ENCODE results near the gene PLCB4.

PLCB4 gene

GRCh38 chr20:9331707-9332435, 263.0 kb downstream of the PLCB4 start:
- no peak for TF ChIP-seq POLR2A (IDR thresholded peaks at IDR 0.05; ENCODE audit: low read depth, low read length)
- DNase-seq (ENCODE audit: insufficient read length, low spot score), result no peak
- no peak for FAIRE-seq

GRCh38 chr20:9332791-9333479, 264.0 kb downstream of the PLCB4 start:
- no peak for TF ChIP-seq POLR2A (IDR thresholded peaks at IDR 0.05; ENCODE audit: low read depth, low read length)
- no peak for FAIRE-seq
- DNase-seq (ENCODE audit: insufficient read length, low spot score), result no peak

- DNase-seq (ENCODE audit: insufficient read length, low spot score) (no peak), FAIRE-seq (no peak)
- no peak for TF ChIP-seq POLR2A (IDR thresholded peaks at IDR 0.05; ENCODE audit: low read depth, low read length)
Measured at GRCh38 chr20:9334866-9335265, 266.0 kb downstream of the PLCB4 start.

- FAIRE-seq, result no peak
- DNase-seq (ENCODE audit: insufficient read length, low spot score), result no peak
- no peak for TF ChIP-seq POLR2A (IDR thresholded peaks at IDR 0.05; ENCODE audit: low read depth, low read length)
Measured at GRCh38 chr20:9338101-9338500, 269.2 kb downstream of the PLCB4 start.

- DNase-seq (ENCODE audit: insufficient read length, low spot score) (no peak), FAIRE-seq (no peak)
- TF ChIP-seq POLR2A (IDR thresholded peaks at IDR 0.05; ENCODE audit: low read depth, low read length), result no peak
Measured at GRCh38 chr20:9339708-9340107, 270.8 kb downstream of the PLCB4 start.

- no peak for TF ChIP-seq POLR2A (IDR thresholded peaks at IDR 0.05; ENCODE audit: low read depth, low read length)
- no peak for FAIRE-seq
- DNase-seq (ENCODE audit: insufficient read length, low spot score), result no peak
Measured at GRCh38 chr20:9342651-9343050, 273.8 kb downstream of the PLCB4 start.

- TF ChIP-seq POLR2A (IDR thresholded peaks at IDR 0.05; ENCODE audit: low read depth, low read length), result no peak
- DNase-seq (ENCODE audit: insufficient read length, low spot score) (no peak), FAIRE-seq (no peak)
Measured at GRCh38 chr20:9344083-9344920, 275.4 kb downstream of the PLCB4 start.

- DNase-seq (ENCODE audit: insufficient read length, low spot score), result no peak
- FAIRE-seq, result no peak
- TF ChIP-seq POLR2A (IDR thresholded peaks at IDR 0.05; ENCODE audit: low read depth, low read length), result no peak
Measured at GRCh38 chr20:9348316-9348715, 279.4 kb downstream of the PLCB4 start.

- DNase-seq (ENCODE audit: insufficient read length, low spot score) (no peak), FAIRE-seq (no peak)
- no peak for TF ChIP-seq POLR2A (IDR thresholded peaks at IDR 0.05; ENCODE audit: low read depth, low read length)
Measured at GRCh38 chr20:9348747-9349146, 279.9 kb downstream of the PLCB4 start.

- DNase-seq (ENCODE audit: insufficient read length, low spot score) (no peak), FAIRE-seq (no peak)
- no peak for TF ChIP-seq POLR2A (IDR thresholded peaks at IDR 0.05; ENCODE audit: low read depth, low read length)
Measured at GRCh38 chr20:9349249-9349648, 280.4 kb downstream of the PLCB4 start.

GRCh38 chr20:9352739-9353138, 283.9 kb downstream of the PLCB4 start:
- DNase-seq (ENCODE audit: insufficient read length, low spot score) (no peak), FAIRE-seq (no peak)
- no peak for TF ChIP-seq POLR2A (IDR thresholded peaks at IDR 0.05; ENCODE audit: low read depth, low read length)

- TF ChIP-seq POLR2A (IDR thresholded peaks at IDR 0.05; ENCODE audit: low read depth, low read length), result no peak
- no peak for FAIRE-seq
- no peak for DNase-seq (ENCODE audit: insufficient read length, low spot score)
Measured at GRCh38 chr20:9353180-9353915, 284.5 kb downstream of the PLCB4 start.

- no peak for DNase-seq (ENCODE audit: insufficient read length, low spot score)
- no peak for FAIRE-seq
- no peak for TF ChIP-seq POLR2A (IDR thresholded peaks at IDR 0.05; ENCODE audit: low read depth, low read length)
Measured at GRCh38 chr20:9353916-9354276, 285.0 kb downstream of the PLCB4 start.

- FAIRE-seq (no peak), DNase-seq (ENCODE audit: insufficient read length, low spot score) (no peak)
- TF ChIP-seq POLR2A (IDR thresholded peaks at IDR 0.05; ENCODE audit: low read depth, low read length), result no peak
Measured at GRCh38 chr20:9354579-9354978, 285.7 kb downstream of the PLCB4 start.
